Fibroblast of mammary gland (primary cell): ENCODE measurements around the gene RBM20.

Experiments
- DNase-seq: peaks from one replicate; pipeline ENCODE4 v3.0.0-alpha.2; 2010; ENCODE audit warnings: low read depth
- H3K4me3 ChIP-seq: 2 replicates; pipeline ENCODE4 v1.5.1; 2011; ENCODE audit warnings: low read depth, mild to moderate bottlenecking, low read length, moderate library complexity; ENCODE audit not compliant: control insufficient read depth
- TF ChIP-seq, protein P1 (sequence below): conservative IDR thresholded peaks from 2 replicates; pipeline ENCODE4 v1.5.1; 2011; ENCODE audit warnings: low read depth, low read length, inconsistent platforms; ENCODE audit not compliant: control insufficient read depth, insufficient read depth

Gene RBM20

DNA sequence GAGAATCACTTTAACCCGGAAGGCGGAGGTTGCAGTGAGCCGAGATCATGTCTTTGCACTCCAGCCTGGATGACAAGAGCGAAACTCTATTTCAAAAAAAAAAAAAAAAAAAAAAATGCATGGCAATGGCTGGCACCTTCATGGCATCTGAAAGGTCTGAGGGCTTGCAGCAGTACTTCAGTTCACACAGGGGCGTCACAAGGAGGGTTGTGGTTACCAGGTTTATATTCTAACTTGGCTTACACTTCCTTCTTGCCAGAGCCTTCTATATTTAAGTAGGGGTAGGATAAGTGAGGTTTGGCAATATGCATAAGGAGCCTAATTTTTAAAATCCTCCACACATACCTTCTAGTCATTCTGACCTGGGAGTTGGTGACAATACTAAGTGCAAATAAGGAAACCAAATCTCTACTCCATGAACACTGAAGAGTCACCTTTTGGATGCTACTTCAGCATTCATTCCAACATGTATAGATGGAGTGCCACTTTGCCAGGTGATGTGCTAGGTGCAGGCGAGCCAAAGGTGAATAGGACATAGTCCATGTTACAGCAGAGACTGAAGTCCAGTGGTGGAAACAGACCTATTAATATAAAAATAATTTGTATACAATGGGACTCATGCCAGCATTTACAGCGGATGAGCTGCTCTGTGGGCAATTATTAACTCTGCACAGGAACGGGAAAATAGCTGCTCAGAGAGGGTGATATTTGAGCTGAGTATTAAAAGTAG is 169.8 kb downstream of the RBM20 start:
- TF ChIP-seq, protein P1, sequence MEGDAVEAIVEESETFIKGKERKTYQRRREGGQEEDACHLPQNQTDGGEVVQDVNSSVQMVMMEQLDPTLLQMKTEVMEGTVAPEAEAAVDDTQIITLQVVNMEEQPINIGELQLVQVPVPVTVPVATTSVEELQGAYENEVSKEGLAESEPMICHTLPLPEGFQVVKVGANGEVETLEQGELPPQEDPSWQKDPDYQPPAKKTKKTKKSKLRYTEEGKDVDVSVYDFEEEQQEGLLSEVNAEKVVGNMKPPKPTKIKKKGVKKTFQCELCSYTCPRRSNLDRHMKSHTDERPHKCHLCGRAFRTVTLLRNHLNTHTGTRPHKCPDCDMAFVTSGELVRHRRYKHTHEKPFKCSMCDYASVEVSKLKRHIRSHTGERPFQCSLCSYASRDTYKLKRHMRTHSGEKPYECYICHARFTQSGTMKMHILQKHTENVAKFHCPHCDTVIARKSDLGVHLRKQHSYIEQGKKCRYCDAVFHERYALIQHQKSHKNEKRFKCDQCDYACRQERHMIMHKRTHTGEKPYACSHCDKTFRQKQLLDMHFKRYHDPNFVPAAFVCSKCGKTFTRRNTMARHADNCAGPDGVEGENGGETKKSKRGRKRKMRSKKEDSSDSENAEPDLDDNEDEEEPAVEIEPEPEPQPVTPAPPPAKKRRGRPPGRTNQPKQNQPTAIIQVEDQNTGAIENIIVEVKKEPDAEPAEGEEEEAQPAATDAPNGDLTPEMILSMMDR, result no peak
- no peak for DNase-seq
- H3K4me3 ChIP-seq, result no peak overlapping the region

DNA sequence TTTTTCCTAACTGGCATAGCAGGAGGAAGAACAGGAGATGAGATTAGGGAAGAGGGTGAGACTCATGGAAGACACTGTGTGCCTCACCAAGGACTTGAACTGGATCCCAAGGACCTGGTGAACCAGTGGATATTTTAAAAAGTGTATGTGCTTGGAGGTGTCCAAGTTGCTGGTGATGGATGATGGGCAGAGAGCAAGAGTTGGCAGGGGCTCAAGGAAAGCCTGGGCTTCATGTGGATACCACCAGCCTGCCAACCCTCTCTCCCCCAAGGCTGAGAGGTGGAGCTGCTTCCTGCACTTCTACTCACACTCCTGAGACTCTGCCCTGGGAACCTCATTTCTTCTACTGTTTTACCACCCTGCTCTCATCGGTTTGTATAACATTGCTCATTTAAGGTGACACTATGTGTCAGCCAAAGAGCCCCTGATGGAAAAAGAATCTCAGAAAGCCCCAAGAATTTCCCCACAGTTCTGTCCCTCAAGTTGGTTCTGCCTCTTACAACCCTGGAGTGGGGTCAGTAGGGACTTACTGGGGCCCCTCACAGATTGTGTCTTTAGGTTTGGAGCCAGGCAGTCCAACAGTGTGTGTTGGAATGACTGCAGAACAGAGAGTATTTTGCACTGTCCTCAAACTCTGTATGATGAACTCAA is 171.3 kb downstream of the RBM20 start:
- H3K4me3 ChIP-seq, result no peak overlapping the region
- no peak for DNase-seq
- TF ChIP-seq, protein P1, result no peak

DNA sequence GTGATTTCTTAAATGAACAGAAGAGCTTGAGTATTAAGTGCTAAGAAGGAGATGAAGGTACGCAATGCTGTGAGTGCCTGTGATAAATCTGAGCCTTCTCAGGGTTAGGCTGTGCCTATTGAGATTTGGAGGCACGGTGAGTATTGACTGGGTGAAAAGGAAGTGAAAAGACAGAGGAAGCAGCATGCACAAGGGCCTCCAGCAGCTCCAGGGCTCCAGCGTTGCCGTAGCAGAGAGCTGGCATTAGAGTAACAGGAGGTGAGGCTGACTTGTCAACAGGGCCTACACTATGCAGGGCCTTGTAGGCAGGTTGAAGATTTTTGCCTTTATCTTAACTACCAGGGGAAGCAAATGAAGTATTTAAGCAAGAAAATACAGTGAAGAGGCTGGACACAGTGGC is 173.5 kb downstream of the RBM20 start:
- no peak for DNase-seq
- TF ChIP-seq, protein P1, result no peak
- no peak overlapping the region for H3K4me3 ChIP-seq

DNA sequence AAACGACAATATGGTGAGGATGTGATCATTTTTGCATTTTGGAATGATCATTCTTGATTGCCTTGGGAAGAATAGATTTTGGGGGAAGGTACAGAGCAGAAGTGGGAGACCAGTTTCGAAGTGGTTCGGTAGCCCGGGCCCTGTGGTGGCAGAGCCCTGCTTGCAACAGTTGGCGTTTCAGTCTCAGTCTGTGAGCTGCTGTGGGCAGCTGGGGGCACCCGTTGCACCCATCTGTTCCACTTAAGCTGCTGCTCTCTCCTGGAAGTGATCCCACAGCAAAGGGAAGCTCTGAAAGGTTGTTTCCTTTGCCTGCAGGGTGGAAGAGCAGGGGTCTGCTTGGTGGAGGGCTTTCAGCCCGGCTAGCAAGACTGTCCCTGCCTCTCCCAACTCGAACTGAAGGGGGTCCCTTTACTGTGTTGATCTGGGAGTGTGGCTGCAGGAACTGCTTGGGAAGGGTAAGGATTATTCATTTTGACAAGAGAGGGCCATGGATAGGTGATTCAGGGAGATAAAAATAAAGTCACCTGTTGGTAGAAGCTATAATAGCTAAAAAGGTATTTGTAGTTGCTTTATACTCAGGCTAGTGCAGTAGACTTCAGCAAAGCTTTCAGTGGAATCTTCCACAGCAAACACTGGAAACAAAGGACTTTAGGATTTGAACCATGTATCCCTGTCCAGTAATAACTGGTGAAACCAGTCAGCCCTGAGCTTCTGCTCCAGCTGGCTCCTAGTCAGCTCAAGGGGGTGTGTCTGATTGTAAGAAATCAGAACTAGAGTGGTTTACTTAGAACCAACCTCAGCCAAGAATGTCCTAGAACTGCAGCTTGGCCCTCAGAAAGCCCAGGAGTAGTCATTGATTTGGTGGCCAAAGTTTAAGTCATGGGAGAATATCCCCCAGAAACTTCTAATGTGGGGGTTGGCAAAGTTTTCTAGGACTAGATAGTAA is 174.4 kb downstream of the RBM20 start:
- TF ChIP-seq, protein P1, result no peak
- DNase-seq, result no peak
- no peak overlapping the region for H3K4me3 ChIP-seq

DNA sequence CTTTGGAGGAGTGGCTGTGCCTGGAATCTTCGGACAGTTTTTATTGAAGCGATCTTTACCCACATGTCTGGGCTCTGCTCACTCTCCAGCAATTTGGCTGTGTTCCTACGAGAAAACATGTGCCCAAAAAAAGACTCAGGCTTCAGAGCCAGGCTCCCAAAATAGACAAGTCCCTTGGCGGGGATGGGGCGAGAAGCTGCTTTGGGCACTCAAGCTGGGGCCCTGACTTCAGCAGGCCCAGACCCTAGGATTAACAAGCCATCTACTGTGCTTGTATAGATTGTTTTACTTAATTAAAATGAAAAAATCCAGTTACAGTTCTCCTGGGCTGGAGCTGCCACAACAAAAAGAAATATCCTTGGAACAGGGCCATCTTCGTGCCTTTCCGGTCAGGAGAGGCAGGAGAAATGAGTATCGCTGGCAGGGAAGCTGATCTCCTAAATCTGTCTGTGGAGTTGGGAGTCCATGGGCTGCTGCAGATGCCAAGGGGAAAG is 176.2 kb downstream of the RBM20 start:
- TF ChIP-seq, protein P1, result no peak

DNA sequence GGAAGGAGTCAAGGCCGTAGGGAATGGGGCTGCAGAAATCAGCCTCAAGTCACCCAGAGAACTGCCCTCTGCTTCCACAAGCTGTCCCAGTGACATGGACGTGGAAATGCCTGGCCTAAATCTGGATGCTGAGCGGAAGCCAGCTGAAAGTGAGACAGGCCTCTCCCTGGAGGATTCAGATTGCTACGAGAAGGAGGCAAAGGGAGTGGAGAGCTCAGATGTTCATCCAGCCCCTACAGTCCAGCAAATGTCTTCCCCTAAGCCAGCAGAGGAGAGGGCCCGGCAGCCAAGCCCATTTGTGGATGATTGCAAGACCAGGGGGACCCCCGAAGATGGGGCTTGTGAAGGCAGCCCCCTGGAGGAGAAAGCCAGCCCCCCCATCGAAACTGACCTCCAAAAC is 177.4 kb downstream of the RBM20 start:
- TF ChIP-seq, protein P1, result no peak
- H3K4me3 ChIP-seq, result no peak overlapping the region
- DNase-seq, result no peak

More for the DNA sequence above, 176.2 kb downstream of the RBM20 start:
- DNase-seq, result no peak
- no peak overlapping the region for H3K4me3 ChIP-seq
